Activated B cell treated with CpG ODN at 0.5 μM for 24 hours (primary cell): Measurements from ENCODE around the gene CYSRT1. TPM values are rescaled to one million over a fixed set of nuclear protein-coding genes. Genes with fewer than 3 reads are reported as not detected.

Experiments used
- ATAC-seq: fragments of 200-7000 bp; cut with Tn5 transposase; one replicate; pipeline ENCODE4 v1.10.0; 2021; ENCODE audit warnings: low read depth, mild to moderate bottlenecking, moderate library complexity
- CTCF ChIA-PET: fragments of 350-600 bp; sonication (Branson Sonifier 250); formaldehyde crosslinking; loops from one replicate; lab custom pipeline; 2021; ENCODE audit warnings: antibody characterized with exemption; lab: Charles Lee
- POLR2A ChIA-PET: fragments of 350-600 bp; sonication (Branson Sonifier 250); formaldehyde crosslinking; loops from one replicate; lab custom pipeline; 2021; ENCODE audit warnings: antibody characterized with exemption; lab: Charles Lee
- DNase-seq: peaks from one replicate; pipeline ENCODE4 v3.0.0; 2022
- H3K27ac Mint-ChIP-seq: one replicate; pipeline ENCODE4 v1.8.0; 2020; ENCODE audit warnings: mixed read lengths
- H3K27me3 Mint-ChIP-seq: one replicate; pipeline ENCODE4 v1.8.0; 2021; ENCODE audit warnings: mixed read lengths
- H3K36me3 Mint-ChIP-seq: one replicate; pipeline ENCODE4 v1.8.0; 2021; ENCODE audit warnings: low read depth, mixed read lengths
- H3K4me1 Mint-ChIP-seq: one replicate; pipeline ENCODE4 v1.8.0; 2021; ENCODE audit warnings: mixed read lengths
- H3K4me3 Mint-ChIP-seq: one replicate; pipeline ENCODE4 v1.8.0; 2020; ENCODE audit warnings: mild to moderate bottlenecking, mixed read lengths
- H3K9me3 Mint-ChIP-seq: one replicate; pipeline ENCODE4 v1.8.0; 2020; ENCODE audit warnings: mixed read lengths
- CTCF ChIP-seq: fragments of 200-600 bp; IDR thresholded peaks from one replicate; pipeline ENCODE4 v1.8.0; 2022; ENCODE audit warnings: antibody characterized with exemption, mild to moderate bottlenecking
- intact Hi-C: fragments of 100-400 bp; cut with micrococcal nuclease; formaldehyde crosslinking; loops from one replicate; pipeline ENCODE4 v1.15.1; 2024
- total RNA-seq: library from RNA; stranded (reverse); gene quantifications from 2 replicates; pipeline ENCODE4 v1.2.3, GENCODE V29; 2022

CYSRT1 gene
- total RNA-seq, 1 donor from 2014 or later, result 0.53 TPM

- intact Hi-C loops, result loop anchor here (5.0 kb wide), 1 partner anchor 178 kb away; the partner anchor contains the start of genes EXD3 and NOXA1
- H3K27ac Mint-ChIP-seq, result no peak overlapping the region
- no peaks in the 10 kb centered on the region for H3K27me3 Mint-ChIP-seq
- H3K4me1 Mint-ChIP-seq, result peaks cover 26% of the 10 kb centered on the region
- ATAC-seq, result no peak
- no peak for DNase-seq
- no peak overlapping the region for H3K4me3 Mint-ChIP-seq
- TF ChIP-seq CTCF, result no peak
- no peaks in the 10 kb centered on the region for H3K9me3 Mint-ChIP-seq
- ChIA-PET POLR2A (interaction anchor here (0.6 to 6.2 kb wide), 4 partner anchors 8 to 215 kb away, joined by 3 to 160 read pairs (median 4); partner anchors contain the start of genes NELFB and STPG3), CTCF (no interaction called here)
- H3K36me3 Mint-ChIP-seq, result peaks cover 25% of the 10 kb centered on the region
These were observed 19.8 kb downstream of the CYSRT1 start for GRCh38 chr9:137244486-137245449.

GRCh38 chr9:137245450-137246421 is 20.8 kb downstream of the CYSRT1 start:
- POLR2A ChIA-PET, result interaction anchor here (0.9 kb wide), 1 partner anchor 9 kb away, joined by 3 read pairs; the partner anchor contains the start of gene NELFB
- DNase-seq, result no peak
- H3K4me1 Mint-ChIP-seq, result peaks cover 24% of the 10 kb centered on the region
- peaks cover 25% of the 10 kb centered on the region for H3K36me3 Mint-ChIP-seq
- H3K9me3 Mint-ChIP-seq, result no peaks in the 10 kb centered on the region
- CTCF ChIA-PET, result no interaction called here
- no peak for TF ChIP-seq CTCF
- H3K27ac Mint-ChIP-seq, result no peak overlapping the region
- no peak for ATAC-seq
- H3K27me3 Mint-ChIP-seq, result no peaks in the 10 kb centered on the region
- no peak overlapping the region for H3K4me3 Mint-ChIP-seq
- intact Hi-C loops, result no loop called here

- TF ChIP-seq CTCF, result no peak
- no peak overlapping the region for H3K27ac Mint-ChIP-seq
These were observed 22.4 kb downstream of the CYSRT1 start for GRCh38 chr9:137247135-137247915.

GRCh38 chr9:137247916-137248175 is 22.9 kb downstream of the CYSRT1 start:
- ATAC-seq, result no peak
- ChIA-PET POLR2A (interaction anchor here (0.7 kb wide), 1 partner anchor 481 kb away, joined by 4 read pairs; no protein-coding TSS in a partner anchor), CTCF (no interaction called here)
- intact Hi-C loops, result no loop called here
- Mint-ChIP-seq H3K4me1 (peaks cover 10% of the 10 kb centered on the region), H3K4me3 (no peak overlapping the region), H3K27me3 (no peaks in the 10 kb centered on the region), H3K27ac (no peak overlapping the region), H3K36me3 (peaks cover 14% of the 10 kb centered on the region), H3K9me3 (no peaks in the 10 kb centered on the region)
- no peak for TF ChIP-seq CTCF
- no peak for DNase-seq

More at GRCh38 chr9:137247135-137247915, 22.4 kb downstream of the CYSRT1 start:
- DNase-seq, result no peak
- no peaks in the 10 kb centered on the region for H3K27me3 Mint-ChIP-seq
- POLR2A ChIA-PET, result interaction anchor here (0.7 kb wide), 1 partner anchor 161 kb away, joined by 3 read pairs; the partner anchor contains the start of gene MAN1B1
- intact Hi-C loops, result no loop called here
- H3K4me3 Mint-ChIP-seq, result no peak overlapping the region
- H3K9me3 Mint-ChIP-seq, result no peaks in the 10 kb centered on the region
- H3K36me3 Mint-ChIP-seq, result peaks cover 19% of the 10 kb centered on the region
- CTCF ChIA-PET, result no interaction called here
- H3K4me1 Mint-ChIP-seq, result peaks cover 15% of the 10 kb centered on the region
- no peak for ATAC-seq
